Hepatocyte (in vitro differentiated cells): ENCODE results near the gene HECW1.

Experiments used
- EZH2 ChIP-seq: fragments of 200-600 bp; sonication (generic); IDR thresholded peaks from 2 replicates; pipeline ENCODE4 v1.6.1; 2016; ENCODE audit warnings: antibody characterized with exemption, mild to moderate bottlenecking, borderline replicate concordance
- EZH2phosphoT487 ChIP-seq: fragments of 200-600 bp; sonication (generic); IDR thresholded peaks from one replicate; pipeline ENCODE4 v1.6.1; 2018; ENCODE audit warnings: antibody characterized with exemption, mild to moderate bottlenecking, low read depth, moderate library complexity; ENCODE audit not compliant: unreplicated experiment, severe bottlenecking
- TF ChIP-seq, protein P1 (sequence below): fragments of 200-600 bp; sonication (generic); IDR thresholded peaks from 2 replicates; pipeline ENCODE4 v1.5.1; 2016; ENCODE audit warnings: antibody characterized with exemption, mild to moderate bottlenecking; ENCODE audit not compliant: poor library complexity

DNA sequence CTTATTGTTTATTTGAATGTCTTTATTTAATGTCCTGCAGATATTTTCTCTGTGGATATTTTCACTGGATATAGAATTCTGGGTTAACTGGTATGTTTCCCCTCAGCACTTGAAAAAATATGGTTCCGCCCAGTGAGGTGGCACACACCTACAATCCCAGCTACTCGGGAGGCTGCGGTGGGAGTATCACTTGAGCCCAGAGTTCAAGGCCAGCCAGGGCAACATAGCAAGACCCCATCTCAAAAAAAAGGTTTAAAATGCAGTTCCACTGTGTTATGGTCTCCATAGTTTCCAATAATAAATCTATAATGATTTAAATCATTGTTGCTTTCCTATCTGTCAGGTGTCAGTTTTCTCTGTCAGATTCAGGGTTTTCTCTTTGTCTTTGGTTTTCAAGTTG lies 305.0 kb downstream of the HECW1 start:
- TF ChIP-seq, protein P1, sequence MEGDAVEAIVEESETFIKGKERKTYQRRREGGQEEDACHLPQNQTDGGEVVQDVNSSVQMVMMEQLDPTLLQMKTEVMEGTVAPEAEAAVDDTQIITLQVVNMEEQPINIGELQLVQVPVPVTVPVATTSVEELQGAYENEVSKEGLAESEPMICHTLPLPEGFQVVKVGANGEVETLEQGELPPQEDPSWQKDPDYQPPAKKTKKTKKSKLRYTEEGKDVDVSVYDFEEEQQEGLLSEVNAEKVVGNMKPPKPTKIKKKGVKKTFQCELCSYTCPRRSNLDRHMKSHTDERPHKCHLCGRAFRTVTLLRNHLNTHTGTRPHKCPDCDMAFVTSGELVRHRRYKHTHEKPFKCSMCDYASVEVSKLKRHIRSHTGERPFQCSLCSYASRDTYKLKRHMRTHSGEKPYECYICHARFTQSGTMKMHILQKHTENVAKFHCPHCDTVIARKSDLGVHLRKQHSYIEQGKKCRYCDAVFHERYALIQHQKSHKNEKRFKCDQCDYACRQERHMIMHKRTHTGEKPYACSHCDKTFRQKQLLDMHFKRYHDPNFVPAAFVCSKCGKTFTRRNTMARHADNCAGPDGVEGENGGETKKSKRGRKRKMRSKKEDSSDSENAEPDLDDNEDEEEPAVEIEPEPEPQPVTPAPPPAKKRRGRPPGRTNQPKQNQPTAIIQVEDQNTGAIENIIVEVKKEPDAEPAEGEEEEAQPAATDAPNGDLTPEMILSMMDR: no peak
- TF ChIP-seq EZH2: no peak
- no peak for TF ChIP-seq EZH2phosphoT487
